Uterus (tissue), 4 donors: ENCODE data around the gene MAP3K4. TPM values are rescaled to one million over a fixed set of nuclear protein-coding genes. Genes with fewer than 3 reads are reported as not detected.

Source experiments
- DNase-seq, 2 donors: peaks; one replicate each; pipeline ENCODE4 v3.0.0-alpha.2; 2019 to 2020
- H3K27ac ChIP-seq, 2 donors: fragments of 200-600 bp; sonication (generic); 1 replicate in 1 of 2; 2 replicates in 1 of 2; pipeline ENCODE4 v1.5.1; 2016 to 2018
- H3K27me3 ChIP-seq, 2 donors: fragments of 200-600 bp; sonication (generic); one replicate each; pipeline ENCODE4 v1.5.1; 2018 to 2019; ENCODE audit warnings: control low read depth in 1 of 2
- H3K36me3 ChIP-seq, 2 donors: fragments of 200-600 bp; sonication (generic); one replicate each; pipeline ENCODE4 v1.5.1; 2019; ENCODE audit warnings: control low read depth in 1 of 2
- H3K4me1 ChIP-seq, 2 donors: fragments of 200-600 bp; sonication (generic); one replicate each; pipeline ENCODE4 v1.5.1; 2018 to 2019; ENCODE audit warnings: control low read depth in 1 of 2
- H3K4me3 ChIP-seq, 2 donors: fragments of 200-600 bp; sonication (generic); 1 replicate in 1 of 2; 2 replicates in 1 of 2; pipeline ENCODE4 v1.5.1; 2018 to 2019; ENCODE audit warnings: mild to moderate bottlenecking in 1 of 2
- H3K9me3 ChIP-seq, 2 donors: fragments of 200-600 bp; sonication (generic); one replicate each; pipeline ENCODE4 v1.5.1; 2019; ENCODE audit warnings: control low read depth in 1 of 2
- CTCF ChIP-seq, 4 experiments: fragments of 200-600 bp in 2 of 4; fragments of 450-650 bp in 2 of 4; sonication (generic) in 2 of 4; IDR thresholded peaks; one replicate each; pipeline ENCODE4 v1.5.1; 2016 to 2019; ENCODE audit warnings: antibody characterized with exemption in 4 of 4, mild to moderate bottlenecking in 2 of 4, moderate library complexity in 1 of 4
- POLR2A ChIP-seq, 2 donors: fragments of 450-650 bp; IDR thresholded peaks; one replicate each; pipeline ENCODE4 v1.6.1; 2016; ENCODE audit warnings: antibody characterized with exemption in 2 of 2, mild to moderate bottlenecking in 1 of 2, moderate library complexity in 1 of 2
- intact Hi-C: fragments of 100-400 bp; cut with DNase I; formaldehyde crosslinking; loops from one replicate; pipeline ENCODE4 v1.15.1; 2023; ENCODE audit warnings: low total_unique reads
- total RNA-seq, 4 donors: library from RNA; depleted of rRNA in 3 of 4; stranded (reverse); fragments of >200 nt in 3 of 4; gene quantifications; one replicate each; pipeline versions ENCODE4 v1.1.0 to v1.2.4, GENCODE V29; 2014 to 2023
- donor health status: DM: yes; HTN: yes; CAD: no.

MAP3K4 gene
- total RNA-seq, 4 donors from 2014 or later = 24.1 to 82.9 (median 46.6) TPM

DNA sequence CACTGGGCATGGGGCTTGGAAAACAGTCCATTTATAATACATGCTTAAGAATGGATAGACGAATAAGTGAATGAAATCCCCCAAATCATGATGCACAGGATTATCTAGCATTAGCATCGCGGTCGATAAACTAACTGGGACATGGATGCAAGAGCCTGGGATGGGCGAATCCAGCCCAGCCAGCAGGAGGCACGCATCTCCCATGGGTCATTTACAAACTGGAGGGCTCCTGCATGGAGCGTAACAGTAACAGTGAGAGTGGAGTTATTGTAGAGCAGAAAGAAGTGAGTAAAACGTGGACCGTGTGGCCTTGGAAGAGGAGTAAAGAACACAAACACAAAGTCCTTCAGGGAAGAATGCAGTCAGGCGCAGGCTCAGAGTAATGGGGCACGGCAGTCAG lies 145.8 kb downstream of the MAP3K4 start:
- no peaks in the 10 kb centered on the region for H3K4me1 ChIP-seq
- intact Hi-C loops = loop anchor here (5.0 kb wide), 1 partner anchor 235 kb away; no protein-coding TSS in a partner anchor
- TF ChIP-seq POLR2A (IDR thresholded peaks at IDR 0.05) (no peak), CTCF (IDR thresholded peaks at IDR 0.05) (no peak)
- H3K9me3 ChIP-seq = no peaks in the 10 kb centered on the region
- H3K27me3 ChIP-seq = no peaks in the 10 kb centered on the region
- no peak overlapping the region for H3K4me3 ChIP-seq
- no peaks in the 10 kb centered on the region for H3K36me3 ChIP-seq
- DNase-seq = no peak
- no peak overlapping the region for H3K27ac ChIP-seq

- no peaks in the 10 kb centered on the region for H3K4me1 ChIP-seq
- H3K4me3 ChIP-seq = no peak overlapping the region
- H3K27me3 ChIP-seq = no peaks in the 10 kb centered on the region
- TF ChIP-seq CTCF (IDR thresholded peaks at IDR 0.05) (no peak), POLR2A (IDR thresholded peaks at IDR 0.05) (no peak)
- no peak overlapping the region for H3K27ac ChIP-seq
- intact Hi-C loops = loop anchor here (5.0 kb wide), 1 partner anchor 234 kb away; no protein-coding TSS in a partner anchor
- no peak for DNase-seq
- no peaks in the 10 kb centered on the region for H3K36me3 ChIP-seq
- no peaks in the 10 kb centered on the region for H3K9me3 ChIP-seq
These were observed 146.4 kb downstream of the MAP3K4 start for GRCh38 chr6:161137839-161138542.

DNA sequence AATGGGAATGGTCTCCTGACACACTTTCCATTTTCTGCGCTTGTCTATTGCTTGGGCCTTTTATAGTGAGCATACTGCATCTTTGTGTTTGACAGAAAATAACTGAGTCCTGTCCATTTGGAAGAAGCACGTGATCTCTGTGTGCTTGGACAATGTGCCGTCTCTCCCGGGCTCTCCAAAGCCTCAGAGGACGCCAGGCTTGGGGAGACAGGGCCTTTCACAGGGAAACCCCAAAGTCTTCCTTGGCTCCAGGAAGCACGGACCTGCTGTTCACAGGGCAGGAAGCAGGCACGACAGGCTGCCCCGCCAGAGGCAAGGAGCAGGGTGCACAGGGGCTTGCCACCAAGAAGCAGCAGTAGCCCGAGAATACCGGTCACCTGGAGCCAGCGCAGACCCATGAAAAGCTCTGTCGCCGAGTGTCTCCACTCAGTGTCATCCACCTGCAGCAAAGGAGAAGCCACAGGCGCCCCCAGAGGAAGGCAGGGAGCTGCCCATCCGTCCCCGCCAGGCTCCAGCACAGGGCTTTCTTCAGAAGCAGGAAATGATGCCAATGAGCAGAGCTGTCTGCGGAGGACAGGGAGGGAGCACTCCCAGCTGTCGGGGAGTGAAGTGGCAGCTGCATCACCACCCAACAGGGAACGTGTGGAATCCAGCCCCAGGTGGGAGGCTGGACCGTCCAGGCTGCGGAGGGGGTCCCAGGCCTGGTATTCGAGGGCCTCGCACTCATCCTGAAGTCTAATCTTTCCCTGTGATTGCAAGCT lies 147.2 kb downstream of the MAP3K4 start:
- intact Hi-C loops = loop anchor here (5.0 kb wide), 1 partner anchor 234 kb away; no protein-coding TSS in a partner anchor
- Histone ChIP-seq H3K36me3 (no peaks in the 10 kb centered on the region), H3K4me1 (no peaks in the 10 kb centered on the region), H3K9me3 (no peaks in the 10 kb centered on the region), H3K27ac (no peak overlapping the region), H3K4me3 (no peak overlapping the region), H3K27me3 (no peaks in the 10 kb centered on the region)
- TF ChIP-seq CTCF (IDR thresholded peaks at IDR 0.05) (no peak), POLR2A (IDR thresholded peaks at IDR 0.05) (no peak)
- DNase-seq = no peak

- Histone ChIP-seq H3K4me1 (no peaks in the 10 kb centered on the region), H3K27me3 (no peaks in the 10 kb centered on the region), H3K4me3 (no peak overlapping the region), H3K9me3 (no peaks in the 10 kb centered on the region), H3K36me3 (no peaks in the 10 kb centered on the region), H3K27ac (no peak overlapping the region)
- DNase-seq = no peak
- intact Hi-C loops = loop anchor here (5.0 kb wide), 1 partner anchor 233 kb away; no protein-coding TSS in a partner anchor
- TF ChIP-seq CTCF (IDR thresholded peaks at IDR 0.05) = no peak
- no peak for TF ChIP-seq POLR2A (IDR thresholded peaks at IDR 0.05)
These were observed 147.8 kb downstream of the MAP3K4 start for GRCh38 chr6:161139304-161139765.
